A549 (cell line): ENCODE data around the gene SART1. TPM values are rescaled to one million over a fixed set of nuclear protein-coding genes. Genes with fewer than 3 reads are reported as not detected.

Source experiments
- ATAC-seq, 2 experiments: fragments of 200-7000 bp in 1 of 2; fragments of >200 bp in 1 of 2; cut with Nextera tagmentation in 1 of 2; cut with Tn5 transposase in 1 of 2; 3 replicates each; pipeline versions ENCODE4 v1.8.0 to v1.9.1; 2018 to 2020; ENCODE audit warnings: mild to moderate bottlenecking in 1 of 2, moderate library complexity in 1 of 2
- CTCF ChIA-PET: fragments of 300-600 bp; sonication (Branson Sonifier 250); formaldehyde crosslinking; extraction: SDS; loops from one replicate; lab custom pipeline; 2021; ENCODE audit warnings: antibody characterized with exemption, inconsistent platforms; lab: Yijun Ruan, JAX
- POLR2A ChIA-PET: fragments of 350-600 bp; formaldehyde crosslinking; extraction: SDS; loops from one replicate; lab custom pipeline; 2021; ENCODE audit warnings: antibody characterized with exemption, inconsistent platforms; lab: Yijun Ruan, JAX
- DNase-seq, 2 experiments: peaks; one replicate each; pipeline versions ENCODE4 v3.0.0 to v3.0.0-alpha.2; 2011 to 2016; ENCODE audit warnings: low read depth in 1 of 2, low spot score in 1 of 2
- FAIRE-seq: peaks from 2 replicates; lab custom pipeline; 2011; peaks lifted over from hg19 to GRCh38; lab: Jason Lieb, UNC
- H3K27ac ChIP-seq, 2 experiments: fragments of >200 bp; sonication (Bioruptor Twin); formaldehyde crosslinking; 3 replicates each; pipeline ENCODE4 v1.5.1; 2016 to 2017
- H3K4me1 ChIP-seq: fragments of >200 bp; sonication (Bioruptor Twin); formaldehyde crosslinking; 3 replicates; pipeline ENCODE4 v1.6.1; 2016
- H3K4me2 ChIP-seq: fragments of >200 bp; sonication (Bioruptor Twin); formaldehyde crosslinking; 3 replicates; pipeline ENCODE4 v1.6.1; 2016
- H3K4me3 ChIP-seq: fragments of >200 bp; sonication (Bioruptor Twin); formaldehyde crosslinking; 3 replicates; pipeline ENCODE4 v1.5.1; 2016
- H3K9me3 ChIP-seq: fragments of >200 bp; sonication (Bioruptor Twin); formaldehyde crosslinking; 3 replicates; pipeline ENCODE4 v1.6.1; 2016
- BHLHE40 ChIP-seq: IDR thresholded peaks from 2 replicates; pipeline ENCODE4 v1.6.1; 2012; ENCODE audit warnings: low read depth, low read length, inconsistent platforms
- CBX8 ChIP-seq: fragments of 200-600 bp; sonication (generic); IDR thresholded peaks from 2 replicates; pipeline ENCODE4 v1.6.1; 2016
- FOXS1 ChIP-seq: fragments of 250-450 bp; sonication (Bioruptor Pico); IDR thresholded peaks from 2 replicates; pipeline ENCODE4 v1.5.0; 2020; ENCODE audit warnings: mild to moderate bottlenecking, moderate library complexity
- HOXA7 ChIP-seq: fragments of 250-450 bp; sonication (Bioruptor Pico); IDR thresholded peaks from 2 replicates; pipeline ENCODE4 v1.5.0; 2020; ENCODE audit warnings: mild to moderate bottlenecking, moderate library complexity
- NFE2L2 ChIP-seq: fragments of 150-350 bp; conservative IDR thresholded peaks from 2 replicates; pipeline ENCODE4 v1.6.1; 2014; ENCODE audit warnings: low read length
- PHF8 ChIP-seq: fragments of 200-600 bp; sonication (generic); IDR thresholded peaks from 2 replicates; pipeline ENCODE4 v1.6.1; 2016; ENCODE audit warnings: low read depth, mild to moderate bottlenecking, antibody characterized with exemption, moderate library complexity, borderline replicate concordance
- POLR2AphosphoS2 ChIP-seq: conservative IDR thresholded peaks from 2 replicates; pipeline ENCODE4 v1.6.1; 2012; ENCODE audit warnings: low read length, improper control_type of control experiment, inconsistent platforms
- RAD21 ChIP-seq, 2 experiments: fragments of >200 bp in 1 of 2; sonication (Bioruptor Twin) in 1 of 2; formaldehyde crosslinking in 1 of 2; IDR thresholded peaks in 1 of 2; conservative IDR thresholded peaks in 1 of 2; 2 replicates in 1 of 2; 3 replicates in 1 of 2; pipeline ENCODE4 v1.6.1; 2012 to 2018; ENCODE audit warnings: inconsistent platforms in 1 of 2
- SMC3 ChIP-seq: fragments of >200 bp; sonication (Bioruptor Twin); formaldehyde crosslinking; IDR thresholded peaks from 3 replicates; pipeline ENCODE4 v1.6.1; 2018; ENCODE audit warnings: inconsistent platforms
- TP53 ChIP-seq: fragments of 250-450 bp; sonication (Bioruptor Pico); IDR thresholded peaks from 2 replicates; pipeline ENCODE4 v1.5.0; 2021; ENCODE audit warnings: mild to moderate bottlenecking, moderate library complexity
- ZFP36 ChIP-seq: fragments of 450-650 bp; IDR thresholded peaks from 2 replicates; pipeline ENCODE4 v1.6.1; 2014; ENCODE audit warnings: borderline replicate concordance; ENCODE audit not compliant: partially characterized antibody
- ZNF302 ChIP-seq: fragments of 250-450 bp; sonication (Bioruptor Pico); IDR thresholded peaks from 2 replicates; pipeline ENCODE4 v1.9.0; 2021; ENCODE audit warnings: inconsistent platforms, mild to moderate bottlenecking, moderate library complexity
- WGBS: methylation state at CpG from one replicate; pipeline ENCODE4 v1.1.6; 2017; ENCODE audit errors: missing lambda C conversion rate; 5-methylcytosine and 5-hydroxymethylcytosine counted together
- polyA plus RNA-seq, 4 experiments: library from polyadenylated mRNA; depleted of rRNA in 3 of 4; stranded (reverse); fragments of >200 nt; fragmentation: RNase III in 1 of 4; extraction: RNeasy Plus Mini Kit Qiagen cat#74134 plus additional on column Dnase treatment in 1 of 4; gene quantifications; 2 replicates in 3 of 4; 3 replicates in 1 of 4; pipeline ENCODE4 v1.2.3, GENCODE V29; 2011 to 2017
- TF ChIP-seq, protein P1 (sequence below): fragments of 200-600 bp; sonication (generic); IDR thresholded peaks from 2 replicates; pipeline ENCODE4 v1.6.1; 2016; ENCODE audit warnings: antibody characterized with exemption, mild to moderate bottlenecking, moderate library complexity
- TF ChIP-seq, protein P2 (sequence below): fragments of 250-450 bp; sonication (Bioruptor Pico); IDR thresholded peaks from 2 replicates; pipeline ENCODE4 v1.5.0; 2020; ENCODE audit warnings: low read depth, mild to moderate bottlenecking, moderate library complexity

SART1 gene
- polyA plus RNA-seq, 2 of the 4 experiments (the other 2 are of a cell fraction): 22.0 to 53.8 TPM

- TF ChIP-seq, protein P1, sequence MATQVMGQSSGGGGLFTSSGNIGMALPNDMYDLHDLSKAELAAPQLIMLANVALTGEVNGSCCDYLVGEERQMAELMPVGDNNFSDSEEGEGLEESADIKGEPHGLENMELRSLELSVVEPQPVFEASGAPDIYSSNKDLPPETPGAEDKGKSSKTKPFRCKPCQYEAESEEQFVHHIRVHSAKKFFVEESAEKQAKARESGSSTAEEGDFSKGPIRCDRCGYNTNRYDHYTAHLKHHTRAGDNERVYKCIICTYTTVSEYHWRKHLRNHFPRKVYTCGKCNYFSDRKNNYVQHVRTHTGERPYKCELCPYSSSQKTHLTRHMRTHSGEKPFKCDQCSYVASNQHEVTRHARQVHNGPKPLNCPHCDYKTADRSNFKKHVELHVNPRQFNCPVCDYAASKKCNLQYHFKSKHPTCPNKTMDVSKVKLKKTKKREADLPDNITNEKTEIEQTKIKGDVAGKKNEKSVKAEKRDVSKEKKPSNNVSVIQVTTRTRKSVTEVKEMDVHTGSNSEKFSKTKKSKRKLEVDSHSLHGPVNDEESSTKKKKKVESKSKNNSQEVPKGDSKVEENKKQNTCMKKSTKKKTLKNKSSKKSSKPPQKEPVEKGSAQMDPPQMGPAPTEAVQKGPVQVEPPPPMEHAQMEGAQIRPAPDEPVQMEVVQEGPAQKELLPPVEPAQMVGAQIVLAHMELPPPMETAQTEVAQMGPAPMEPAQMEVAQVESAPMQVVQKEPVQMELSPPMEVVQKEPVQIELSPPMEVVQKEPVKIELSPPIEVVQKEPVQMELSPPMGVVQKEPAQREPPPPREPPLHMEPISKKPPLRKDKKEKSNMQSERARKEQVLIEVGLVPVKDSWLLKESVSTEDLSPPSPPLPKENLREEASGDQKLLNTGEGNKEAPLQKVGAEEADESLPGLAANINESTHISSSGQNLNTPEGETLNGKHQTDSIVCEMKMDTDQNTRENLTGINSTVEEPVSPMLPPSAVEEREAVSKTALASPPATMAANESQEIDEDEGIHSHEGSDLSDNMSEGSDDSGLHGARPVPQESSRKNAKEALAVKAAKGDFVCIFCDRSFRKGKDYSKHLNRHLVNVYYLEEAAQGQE: no peak
- TF ChIP-seq TP53 (CRISPR knock-in tag): peak; percentile 61
- TF ChIP-seq ZNF302 (CRISPR knock-in tag): peak; percentile 75
- TF ChIP-seq CBX8: no peak
- no peak for TF ChIP-seq PHF8
- peak; percentile 85 for TF ChIP-seq NFE2L2
- TF ChIP-seq BHLHE40: peak; percentile 99
Observed at GRCh38 chr11:65915821-65916251, 45.7 kb upstream of the SART1 start (continued).

GRCh38 chr11:65916391-65916790 lies 45.1 kb upstream of the SART1 start:
- 49% methylated on average over 7 of the region's 7 CpGs for WGBS
- H3K4me3 ChIP-seq: peak overlapping the region; percentile 9; the same call in 1 of the 3 replicates
- peak overlapping the region; percentile 98 for H3K4me2 ChIP-seq
- peak overlapping the region; percentile 93 to 100 for H3K27ac ChIP-seq
- ChIA-PET POLR2A (interaction anchor here (1.1 to 1.9 kb wide), 5 partner anchors 16 to 58 kb away, joined by 5 to 43 read pairs (median 10); partner anchors contain the start of genes CCDC85B, FIBP, FOSL1 and MUS81), CTCF (interaction anchor here (1.7 to 31.6 kb wide), 3 partner anchors 10 to 72 kb away, joined by 4 to 618 read pairs (median 10); partner anchors contain the start of genes CCDC85B, FIBP and FOSL1)
- DNase-seq: no peak
- TF ChIP-seq ZFP36 (no peak), FOXS1 (CRISPR knock-in tag) (no peak), ZNF302 (CRISPR knock-in tag) (peak; percentile 41; the same call in 1 of the 2 replicates)
- TF ChIP-seq, protein P2, sequence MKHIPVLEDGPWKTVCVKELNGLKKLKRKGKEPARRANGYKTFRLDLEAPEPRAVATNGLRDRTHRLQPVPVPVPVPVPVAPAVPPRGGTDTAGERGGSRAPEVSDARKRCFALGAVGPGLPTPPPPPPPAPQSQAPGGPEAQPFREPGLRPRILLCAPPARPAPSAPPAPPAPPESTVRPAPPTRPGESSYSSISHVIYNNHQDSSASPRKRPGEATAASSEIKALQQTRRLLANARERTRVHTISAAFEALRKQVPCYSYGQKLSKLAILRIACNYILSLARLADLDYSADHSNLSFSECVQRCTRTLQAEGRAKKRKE (CRISPR knock-in tag): peak; percentile 55; the same call in 1 of the 2 replicates
- TF ChIP-seq, all 56 proteins: peak for 2
- FAIRE-seq (no peak), ATAC-seq (no peak)
- H3K9me3 ChIP-seq: no peaks in the 10 kb centered on the region
- peaks cover 72% of the 10 kb centered on the region for H3K4me1 ChIP-seq

GRCh38 chr11:65917077-65917433 lies 44.5 kb upstream of the SART1 start:
- FAIRE-seq: no peak
- Histone ChIP-seq H3K4me2 (peak overlapping the region; percentile 98), H3K9me3 (no peaks in the 10 kb centered on the region), H3K27ac (peak overlapping the region; percentile 93 to 100), H3K4me1 (peaks cover 65% of the 10 kb centered on the region), H3K4me3 (no peak overlapping the region)
- ChIA-PET POLR2A (interaction anchor here (0.6 to 1.9 kb wide), 2 partner anchors 28 to 29 kb away, joined by 8 to 10 read pairs; partner anchors contain the start of gene FIBP), CTCF (interaction anchor here (31.6 kb wide), 1 partner anchor 23 kb away, joined by 618 read pairs; the partner anchor contains the start of genes CCDC85B, FIBP and FOSL1)
- 77% methylated on average over 3 of the region's 3 CpGs for WGBS
- DNase-seq: no peak
- ATAC-seq: no peak
- TF ChIP-seq SMC3 (no peak), POLR2AphosphoS2 (0 out of 2 replicates have a peak, but pooled peaks have one; percentile 1)

DNA sequence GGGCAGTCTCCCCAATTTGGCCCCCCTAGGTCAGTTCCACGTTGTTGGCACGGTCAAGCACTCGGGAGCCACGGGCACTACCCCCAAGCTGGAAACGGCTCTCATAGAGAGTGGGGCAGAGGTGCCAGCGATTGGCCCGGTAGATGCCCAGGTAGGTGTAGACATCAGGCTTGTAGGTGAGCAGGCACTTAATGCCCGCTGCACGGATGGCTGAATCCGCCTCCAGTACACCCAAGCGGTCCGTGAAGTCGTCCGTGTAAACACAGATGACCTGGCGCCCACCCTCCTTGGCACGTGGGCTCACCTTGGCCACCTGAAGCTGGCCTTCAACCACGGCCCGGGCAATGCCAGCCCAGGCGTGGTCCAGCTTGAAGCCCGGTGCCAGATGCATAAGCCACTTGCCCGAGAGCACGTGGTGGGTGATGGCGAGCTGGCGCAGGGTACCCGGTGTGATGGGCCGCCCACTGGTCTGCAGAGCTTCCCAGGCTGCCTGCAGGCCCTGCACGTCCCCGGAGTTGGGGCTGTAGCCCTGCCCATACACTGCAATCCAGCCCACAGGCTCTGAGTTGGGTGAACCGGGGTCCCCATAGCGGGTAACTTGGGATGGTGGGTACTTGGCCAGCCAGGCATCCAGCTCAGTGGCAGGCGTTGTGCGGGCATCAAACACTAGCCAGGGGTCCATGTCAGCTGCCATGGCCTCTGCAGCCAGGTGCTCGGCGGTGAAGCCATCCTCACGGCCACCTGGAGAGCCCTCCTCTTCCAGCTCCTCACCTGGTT lies 43.9 kb upstream of the SART1 start:
- Histone ChIP-seq H3K9me3 (no peaks in the 10 kb centered on the region), H3K27ac (peak overlapping the region; percentile 95 to 100), H3K4me1 (peaks cover 60% of the 10 kb centered on the region), H3K4me2 (peak overlapping the region; percentile 98), H3K4me3 (peak overlapping the region; percentile 97)
- TF ChIP-seq ZNF302 (CRISPR knock-in tag): no peak
- TF ChIP-seq RAD21 (conservative IDR thresholded peaks at IDR 0.05 in 1 of 2, IDR thresholded peaks at IDR 0.05 in 1 of 2): no peak
- no peak for TF ChIP-seq HOXA7 (CRISPR knock-in tag)
- ChIA-PET POLR2A (interaction anchor here (0.6 to 1.9 kb wide), 6 partner anchors 15 to 29 kb away, joined by 3 to 8 read pairs (median 6); partner anchors contain the start of genes CCDC85B and FIBP), CTCF (interaction anchor here (1.2 to 31.6 kb wide), 2 partner anchors 24 to 47 kb away, joined by 3 to 618 read pairs; partner anchors contain the start of genes CCDC85B, FIBP and FOSL1)
- no peak for FAIRE-seq
- no peak for ATAC-seq
- 93% methylated on average over 31 of the region's 35 CpGs for WGBS
- DNase-seq: no peak
